ENCODE data around the gene MYRFL.
"Not testable (repeated sequence)": the region's sequence is repeated elsewhere in the genome, so short reads cannot be mapped to it uniquely, and the experiment has no call there.

Gene MYRFL

GRCh38 chr12:69824966-69825560, at the start of gene MYRFL:
Gene MYRFL (plus strand): TSS chr12:69825227. CDS start chr12:69825518, 291 bp downstream.
- no peak for DNase-seq

GRCh38 chr12:69779928-69780327, 45.1 kb upstream of the MYRFL start:
- DNase-seq: peak; percentile 2

- DNase-seq: no peak
These were observed 41.7 kb upstream of the MYRFL start for GRCh38 chr12:69783365-69783764.

GRCh38 chr12:69789351-69789750, 35.7 kb upstream of the MYRFL start:
- no peak for DNase-seq

GRCh38 chr12:69792533-69792932, 32.5 kb upstream of the MYRFL start:
- no peak for DNase-seq

- DNase-seq: not testable (repeated sequence)
These were observed 17.7 kb upstream of the MYRFL start for GRCh38 chr12:69807101-69807897.

- DNase-seq: no peak
These were observed 14.0 kb upstream of the MYRFL start for GRCh38 chr12:69810870-69811498.

GRCh38 chr12:69816082-69816481, 8.9 kb upstream of the MYRFL start:
- no peak for DNase-seq

- no peak for DNase-seq
These were observed 4.0 kb upstream of the MYRFL start for GRCh38 chr12:69821032-69821455.

GRCh38 chr12:69821456-69822159, 3.4 kb upstream of the MYRFL start:
- no peak for DNase-seq

- DNase-seq: no peak
These were observed 2.7 kb upstream of the MYRFL start for GRCh38 chr12:69822201-69822860.

GRCh38 chr12:69824028-69824427, 999 bp upstream of the MYRFL start:
- DNase-seq: no peak

- no peak for DNase-seq
These were observed 3.9 kb downstream of the MYRFL start for GRCh38 chr12:69828897-69829296.

GRCh38 chr12:69833696-69834095, 8.7 kb downstream of the MYRFL start:
- DNase-seq: no peak

- no peak for DNase-seq
These were observed 9.1 kb downstream of the MYRFL start for GRCh38 chr12:69834147-69834546.

- DNase-seq: no peak
These were observed 9.5 kb downstream of the MYRFL start for GRCh38 chr12:69834576-69834975.

- no peak for DNase-seq
These were observed 10.1 kb downstream of the MYRFL start for GRCh38 chr12:69835081-69835480.

GRCh38 chr12:69836015-69836414, 11.0 kb downstream of the MYRFL start:
- no peak for DNase-seq

GRCh38 chr12:69837191-69837590, 12.2 kb downstream of the MYRFL start:
- DNase-seq: no peak

- no peak for DNase-seq
These were observed 12.8 kb downstream of the MYRFL start for GRCh38 chr12:69837657-69838415.

- no peak for DNase-seq
These were observed 15.7 kb downstream of the MYRFL start for GRCh38 chr12:69840727-69841126.

- no peak for DNase-seq
These were observed 18.6 kb downstream of the MYRFL start for GRCh38 chr12:69843608-69844007.

Measured in stimulated activated CD4-positive, alpha-beta T cell treated with anti-CD3 and anti-CD28 coated beads, Interleukin-1b, Interleukin-23, amount 100 ng/mL, for 48 hours (primary cell).